ENCODE results near the gene PPARA.
A peak's percentile ranks its signal among the peaks of the same experiment; 100 is the strongest.
"Not testable (repeated sequence)": the region's sequence is repeated elsewhere in the genome, so short reads cannot be mapped to it uniquely, and the experiment has no call there.

PPARA gene

GRCh38 chr22:46127556-46127955 lies 22.8 kb upstream of the PPARA start:
- Histone ChIP-seq H3K27me3 (ENCODE audit: low read depth, low read length) (no peaks in the 10 kb centered on the region), H3K27ac (ENCODE audit: low read length) (no peak overlapping the region), H3K4me3 (ENCODE audit: low read length) (no peak overlapping the region), H3K4me1 (ENCODE audit: low read length) (peaks cover 52% of the 10 kb centered on the region), H4K20me1 (ENCODE audit: insufficient read depth, low read length) (no peaks in the 10 kb centered on the region), H2AFZ (ENCODE audit: low read depth, low read length) (no peak overlapping the region), H3K4me2 (ENCODE audit: low read length) (no peak overlapping the region), H3K9ac (ENCODE audit: low read length) (no peak overlapping the region), H3K79me2 (ENCODE audit: low read length) (peaks cover 5% of the 10 kb centered on the region), H3K9me3 (ENCODE audit: insufficient read depth, low read length) (no peaks in the 10 kb centered on the region), H3K36me3 (replicated peaks; ENCODE audit: low read depth, low read length) (no peaks in the 10 kb centered on the region)
- TF ChIP-seq EZH2phosphoT487 (IDR thresholded peaks at IDR 0.05; ENCODE audit: low read depth) (no peak), CTCF (IDR thresholded peaks at IDR 0.05; ENCODE audit: low read depth, low read length) (no peak)

GRCh38 chr22:46128606-46129005 lies 21.7 kb upstream of the PPARA start:
- Histone ChIP-seq H2AFZ (ENCODE audit: low read depth, low read length) (0 out of 2 replicates have a peak overlapping the region, but pooled peaks have one; percentile 16), H3K36me3 (replicated peaks; ENCODE audit: low read depth, low read length) (no peaks in the 10 kb centered on the region), H3K9ac (ENCODE audit: low read length) (peak overlapping the region; percentile 82), H3K27me3 (ENCODE audit: low read depth, low read length) (no peaks in the 10 kb centered on the region), H3K9me3 (ENCODE audit: insufficient read depth, low read length) (no peaks in the 10 kb centered on the region), H3K4me1 (ENCODE audit: low read length) (peaks cover 44% of the 10 kb centered on the region), H3K4me3 (ENCODE audit: low read length) (peak overlapping the region; percentile 79), H3K4me2 (ENCODE audit: low read length) (peak overlapping the region; percentile 88), H3K79me2 (ENCODE audit: low read length) (peaks cover 5% of the 10 kb centered on the region), H3K27ac (ENCODE audit: low read length) (no peak overlapping the region; the same call in 1 of the 2 replicates), H4K20me1 (ENCODE audit: insufficient read depth, low read length) (no peaks in the 10 kb centered on the region)
- TF ChIP-seq EZH2phosphoT487 (IDR thresholded peaks at IDR 0.05; ENCODE audit: low read depth) (no peak), CTCF (IDR thresholded peaks at IDR 0.05; ENCODE audit: low read depth, low read length) (no peak)

- Histone ChIP-seq H3K4me1 (ENCODE audit: low read length) (peaks cover 44% of the 10 kb centered on the region), H3K79me2 (ENCODE audit: low read length) (peaks cover 5% of the 10 kb centered on the region), H3K4me2 (ENCODE audit: low read length) (peak overlapping the region; percentile 88), H3K9ac (ENCODE audit: low read length) (peak overlapping the region; percentile 82), H3K27me3 (ENCODE audit: low read depth, low read length) (no peaks in the 10 kb centered on the region), H3K27ac (ENCODE audit: low read length) (peak overlapping the region; percentile 54), H4K20me1 (ENCODE audit: insufficient read depth, low read length) (no peaks in the 10 kb centered on the region), H3K4me3 (ENCODE audit: low read length) (peak overlapping the region; percentile 79), H2AFZ (ENCODE audit: low read depth, low read length) (peak overlapping the region; percentile 16; the same call in 1 of the 2 replicates), H3K9me3 (ENCODE audit: insufficient read depth, low read length) (no peaks in the 10 kb centered on the region), H3K36me3 (replicated peaks; ENCODE audit: low read depth, low read length) (no peaks in the 10 kb centered on the region)
- TF ChIP-seq CTCF (IDR thresholded peaks at IDR 0.05; ENCODE audit: low read depth, low read length) (no peak), EZH2phosphoT487 (IDR thresholded peaks at IDR 0.05; ENCODE audit: low read depth) (no peak)
Measured at GRCh38 chr22:46129390-46130041, 20.8 kb upstream of the PPARA start.

- Histone ChIP-seq H2AFZ (ENCODE audit: low read depth, low read length) (no peak overlapping the region), H3K9me3 (ENCODE audit: insufficient read depth, low read length) (no peaks in the 10 kb centered on the region), H3K4me2 (ENCODE audit: low read length) (peak overlapping the region; percentile 88; the same call in 1 of the 2 replicates), H4K20me1 (ENCODE audit: insufficient read depth, low read length) (no peaks in the 10 kb centered on the region), H3K9ac (ENCODE audit: low read length) (no peak overlapping the region), H3K27ac (ENCODE audit: low read length) (no peak overlapping the region), H3K27me3 (ENCODE audit: low read depth, low read length) (no peaks in the 10 kb centered on the region), H3K4me1 (ENCODE audit: low read length) (peaks cover 44% of the 10 kb centered on the region), H3K36me3 (replicated peaks; ENCODE audit: low read depth, low read length) (no peaks in the 10 kb centered on the region), H3K79me2 (ENCODE audit: low read length) (peaks cover 5% of the 10 kb centered on the region), H3K4me3 (ENCODE audit: low read length) (no peak overlapping the region)
- TF ChIP-seq EZH2phosphoT487 (IDR thresholded peaks at IDR 0.05; ENCODE audit: low read depth), result no peak
- peak; percentile 67 for TF ChIP-seq CTCF (IDR thresholded peaks at IDR 0.05; ENCODE audit: low read depth, low read length)
Measured at GRCh38 chr22:46131151-46131587, 19.2 kb upstream of the PPARA start.

GRCh38 chr22:46132193-46132829 lies 18.0 kb upstream of the PPARA start:
- peaks cover 33% of the 10 kb centered on the region for H3K4me1 ChIP-seq (ENCODE audit: low read length)
- H4K20me1 ChIP-seq (ENCODE audit: insufficient read depth, low read length); H3K27me3 ChIP-seq (ENCODE audit: low read depth, low read length); H3K4me2 ChIP-seq (ENCODE audit: low read length); H3K9ac ChIP-seq (ENCODE audit: low read length); H3K9me3 ChIP-seq (ENCODE audit: insufficient read depth, low read length); H3K27ac ChIP-seq (ENCODE audit: low read length); H3K79me2 ChIP-seq (ENCODE audit: low read length); H3K4me3 ChIP-seq (ENCODE audit: low read length); H2AFZ ChIP-seq (ENCODE audit: low read depth, low read length); H3K36me3 ChIP-seq (replicated peaks; ENCODE audit: low read depth, low read length): not testable (repeated sequence)

Measured in OCI-LY3 (cell line).